ENCODE measurements around the gene HSPB8.

- TF ChIP-seq CTCF (IDR thresholded peaks at IDR 0.05; ENCODE audit: poor library complexity, severe bottlenecking), result no peak
- TF ChIP-seq POLR2AphosphoS5 (IDR thresholded peaks at IDR 0.05), result no peak
Measured at GRCh38 chr12:119153477-119154434, 25.0 kb upstream of the HSPB8 start.
